HG02763 (cell line): Measurements from ENCODE around the gene PARP2.
"Not testable (repeated sequence)": the region's sequence is repeated elsewhere in the genome, so short reads cannot be mapped to it uniquely, and the experiment has no call there.

Source experiments
- ATAC-seq: cut with Tn5 transposase; IDR thresholded peaks from one replicate; pipeline ENCODE4 v1.9.1; 2021; ENCODE audit warnings: mild to moderate bottlenecking, moderate library complexity; ENCODE audit not compliant: unreplicated experiment

Gene PARP2

GRCh38 chr14:20345366-20345765 lies 1.9 kb downstream of the PARP2 start:
- no peak for ATAC-seq

DNA sequence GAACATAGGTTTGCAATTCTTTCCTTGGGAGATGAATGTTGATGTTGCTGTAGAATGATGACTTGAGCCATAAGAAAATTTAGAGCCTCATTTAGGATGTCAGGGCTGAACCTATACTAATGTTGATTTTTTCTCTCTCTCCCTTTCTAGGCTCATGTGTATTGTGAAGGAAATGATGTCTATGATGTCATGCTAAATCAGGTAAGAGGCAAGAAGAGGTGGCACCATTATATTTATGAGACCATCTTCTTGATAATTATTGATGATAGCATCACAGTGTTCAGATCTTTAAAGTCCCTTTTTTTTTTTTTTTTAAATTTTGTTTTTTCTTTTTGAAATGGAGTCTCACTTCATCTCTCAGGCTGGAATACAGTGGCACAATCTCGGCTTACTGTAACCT lies 3.3 kb downstream of the PARP2 start:
- no peak for ATAC-seq

DNA sequence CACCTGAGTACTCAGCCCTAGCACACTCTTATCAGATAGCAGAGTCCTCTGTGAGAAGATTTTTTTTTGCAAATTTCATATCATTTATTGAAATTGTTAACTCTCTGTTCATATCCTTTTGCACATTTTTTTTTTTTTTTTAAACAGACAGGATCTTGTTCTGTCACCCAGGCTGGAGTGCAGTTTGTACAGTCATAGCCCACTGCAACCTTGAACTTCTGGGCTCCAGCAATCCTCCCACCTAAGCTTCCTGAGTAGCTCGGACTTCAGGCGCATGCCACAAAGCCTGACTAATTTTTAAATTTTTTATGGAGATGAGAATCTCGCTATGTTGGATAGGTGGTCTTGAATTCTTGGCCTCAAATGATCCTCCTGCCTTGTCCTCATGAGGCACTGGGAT lies 4.3 kb downstream of the PARP2 start:
- no peak for ATAC-seq

- ATAC-seq, result no peak
These were observed 6.8 kb downstream of the PARP2 start for GRCh38 chr14:20350282-20350681.

DNA sequence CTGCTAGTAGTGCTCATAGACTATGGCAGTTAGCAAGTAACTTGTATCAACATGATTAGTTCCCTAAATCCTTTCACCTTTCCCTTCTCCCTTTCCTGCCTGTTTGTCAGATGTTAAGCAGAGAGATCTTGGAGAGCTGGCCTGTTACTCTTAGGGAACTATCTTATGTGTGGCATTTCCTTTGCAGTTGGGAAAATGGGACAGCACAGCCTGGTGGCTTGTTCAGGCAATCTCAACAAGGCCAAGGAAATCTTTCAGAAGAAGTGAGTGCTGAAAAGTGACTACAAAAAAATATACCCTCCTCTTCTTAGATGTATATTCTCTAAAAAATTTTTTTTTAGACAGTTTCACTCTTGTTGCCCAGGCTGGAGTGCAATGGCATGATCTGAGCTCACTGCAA lies 7.4 kb downstream of the PARP2 start:
- ATAC-seq, result no peak

DNA sequence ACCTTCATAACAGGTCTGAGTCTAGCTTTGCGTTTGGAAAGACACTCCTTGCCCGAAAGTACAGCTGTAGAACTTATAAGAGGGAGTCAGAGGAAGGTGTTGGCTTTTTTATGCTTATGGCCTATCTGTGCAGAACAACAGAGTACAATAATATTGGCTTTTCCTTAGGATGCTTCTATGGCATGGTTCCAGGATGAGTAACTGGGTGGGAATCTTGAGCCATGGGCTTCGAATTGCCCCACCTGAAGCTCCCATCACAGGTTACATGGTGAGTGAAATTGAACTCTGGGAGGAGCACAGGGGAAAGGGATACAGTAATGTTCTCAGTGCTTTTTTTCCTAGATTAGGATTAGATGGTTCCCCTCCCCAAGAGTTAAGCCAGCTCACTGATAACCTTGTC lies 13.0 kb downstream of the PARP2 start:
- ATAC-seq, result no peak

- not testable (repeated sequence) for ATAC-seq
These were observed 15.0 kb downstream of the PARP2 start for GRCh38 chr14:20358474-20358873.

GRCh38 chr14:20365928-20366327 lies 22.5 kb downstream of the PARP2 start:
- ATAC-seq, result no peak

- ATAC-seq, result no peak
These were observed 29.4 kb downstream of the PARP2 start for GRCh38 chr14:20372796-20373195.

- no peak for ATAC-seq
These were observed 32.0 kb downstream of the PARP2 start for GRCh38 chr14:20375471-20375870.

DNA sequence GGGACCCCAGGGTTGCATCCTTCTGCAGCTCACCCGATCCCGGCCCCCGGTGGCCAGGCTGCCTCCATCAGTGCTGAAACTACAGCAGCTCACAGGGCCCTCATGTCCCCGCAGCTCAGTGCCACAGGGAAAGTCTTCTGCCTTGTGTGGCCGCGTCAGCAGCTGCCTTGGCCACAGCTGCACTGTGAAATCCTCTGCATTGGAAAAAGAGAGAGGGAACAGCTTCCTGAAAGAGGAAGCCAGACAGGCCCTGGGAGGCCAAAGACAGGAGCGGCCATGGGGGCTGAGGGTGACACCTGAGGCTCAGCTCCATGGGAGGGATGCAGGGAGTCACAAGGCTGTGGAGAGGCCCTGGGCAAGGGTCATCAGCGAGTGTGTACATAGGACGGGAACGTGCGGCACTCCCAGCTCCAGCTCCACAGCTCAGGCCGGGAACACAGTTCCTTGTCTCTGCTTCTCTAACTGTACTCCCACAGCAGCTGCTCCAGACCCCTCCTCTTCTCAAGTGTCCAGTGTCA lies 32.7 kb downstream of the PARP2 start:
- no peak for ATAC-seq

- ATAC-seq, result no peak
These were observed 33.7 kb downstream of the PARP2 start for GRCh38 chr14:20377171-20377570.

DNA sequence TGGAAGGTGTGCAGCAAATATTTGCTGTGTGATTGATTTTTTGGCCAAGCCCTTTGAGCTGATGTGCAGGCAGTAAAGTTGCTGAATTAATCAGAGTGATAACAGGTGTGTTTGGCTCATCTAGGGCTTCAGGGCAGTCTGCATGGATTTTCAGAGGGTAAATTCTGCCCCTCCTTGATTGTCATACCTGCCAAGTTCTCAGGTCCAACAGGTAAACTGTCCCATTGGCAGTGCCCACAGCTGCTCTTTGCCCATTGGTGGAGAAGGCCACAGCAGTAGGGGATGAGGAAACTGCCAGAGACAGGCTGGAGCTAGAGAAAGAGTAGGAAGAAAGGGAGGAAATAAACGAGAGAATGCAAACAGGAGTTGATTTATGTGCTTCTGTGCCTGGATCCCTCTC lies 36.3 kb downstream of the PARP2 start:
- ATAC-seq, result no peak

DNA sequence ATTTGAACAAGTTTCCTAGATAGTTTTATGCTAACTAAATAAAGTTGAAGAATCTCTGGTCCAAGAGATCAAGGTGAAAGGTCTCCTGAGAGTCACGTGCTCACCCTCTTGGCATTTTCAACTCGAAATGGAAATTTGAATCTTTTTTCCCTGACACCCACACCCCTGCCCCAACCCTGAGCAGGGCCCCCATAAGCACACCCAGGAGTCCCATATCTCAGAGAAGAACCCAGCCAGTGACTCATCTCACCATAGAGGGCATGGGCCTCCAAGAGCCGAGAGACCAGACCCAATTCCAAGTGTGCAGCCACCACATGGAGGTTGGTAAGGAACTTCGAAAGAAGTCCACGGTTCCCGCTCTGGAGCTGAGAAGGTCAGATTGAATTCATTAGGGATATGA lies 37.2 kb downstream of the PARP2 start:
- no peak for ATAC-seq

- ATAC-seq, result no peak
These were observed 37.9 kb downstream of the PARP2 start for GRCh38 chr14:20381341-20381740.

DNA sequence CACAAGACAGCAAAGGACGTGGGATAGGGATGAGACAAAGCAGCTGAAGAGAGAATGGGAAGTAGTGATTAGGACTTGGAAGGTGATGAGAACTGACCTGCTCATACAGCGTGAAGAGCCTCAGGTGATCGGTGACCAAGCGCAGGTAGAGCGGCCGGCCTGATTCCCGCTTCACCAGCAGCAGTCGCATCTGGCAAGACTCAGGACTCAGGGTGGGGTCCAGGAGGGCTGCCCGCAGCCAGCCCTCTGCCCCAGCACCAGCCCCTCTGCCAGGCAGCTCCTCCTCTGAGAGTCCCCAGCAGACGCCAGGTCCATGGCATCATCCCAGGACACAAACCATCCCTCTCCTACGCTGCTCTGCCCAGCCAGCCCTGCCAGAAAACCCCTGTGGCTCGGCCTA lies 39.1 kb downstream of the PARP2 start:
- no peak for ATAC-seq

- ATAC-seq, result no peak
These were observed 39.6 kb downstream of the PARP2 start for GRCh38 chr14:20383032-20383431.

DNA sequence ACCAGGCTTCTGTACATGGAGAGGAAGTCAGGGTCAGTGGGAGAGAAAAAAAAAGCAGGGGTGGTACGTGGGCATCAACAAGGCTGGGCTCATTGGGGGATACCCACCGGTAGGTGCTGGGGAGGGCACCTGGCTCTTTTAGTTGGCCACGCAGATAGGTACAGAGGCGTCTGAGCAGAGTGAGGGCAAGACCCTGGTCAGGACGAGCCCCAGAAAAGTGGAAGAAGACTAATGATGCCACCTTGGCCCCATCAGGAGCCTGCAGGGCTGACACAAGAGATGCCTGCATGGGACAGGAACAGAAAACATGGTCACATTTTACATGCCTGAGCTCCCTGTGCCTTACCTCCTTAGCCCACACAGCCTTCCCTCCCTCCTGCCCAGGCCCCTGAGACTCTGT lies 40.2 kb downstream of the PARP2 start:
- ATAC-seq, result no peak

DNA sequence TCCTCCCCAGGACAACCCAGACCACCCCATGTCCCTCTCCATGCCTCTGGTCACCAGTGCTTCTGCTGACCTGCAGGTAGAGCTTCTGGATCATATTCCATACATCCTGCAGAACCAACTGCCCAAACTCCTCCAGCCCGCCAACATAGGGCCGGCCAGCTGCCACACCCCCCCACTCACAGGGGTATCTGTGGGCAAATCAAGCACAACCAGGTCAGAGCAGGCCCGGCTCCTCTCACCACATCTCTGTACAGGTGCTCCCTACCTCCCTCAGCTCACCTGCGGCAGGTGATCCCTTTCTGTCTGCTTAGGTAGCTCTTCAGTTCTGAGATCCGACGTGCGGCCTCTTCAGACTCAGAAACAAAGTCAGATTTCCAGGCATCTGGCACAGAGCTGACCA lies 40.9 kb downstream of the PARP2 start:
- ATAC-seq, result no peak

DNA sequence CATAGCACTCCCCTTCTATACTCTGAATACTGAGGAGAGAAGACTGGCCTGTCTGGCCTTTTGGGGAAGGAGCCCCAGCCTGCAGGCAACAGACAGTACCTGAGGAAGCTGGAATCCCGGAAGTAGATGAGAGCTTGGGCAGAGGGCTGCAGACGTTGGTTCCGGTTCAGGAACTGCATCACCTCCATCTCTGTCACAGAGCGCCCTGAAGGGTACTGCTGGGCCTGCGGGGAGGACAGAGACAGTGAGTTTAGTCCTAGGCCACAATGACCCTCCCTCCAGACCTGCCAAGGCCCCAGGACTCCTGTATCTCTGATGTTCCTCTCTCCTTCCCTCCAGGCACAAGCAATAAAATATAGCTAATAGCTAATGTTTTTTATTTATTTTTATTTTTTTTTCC lies 41.5 kb downstream of the PARP2 start:
- ATAC-seq, result no peak

GRCh38 chr14:20386276-20386855 lies 42.9 kb downstream of the PARP2 start:
- no peak for ATAC-seq

DNA sequence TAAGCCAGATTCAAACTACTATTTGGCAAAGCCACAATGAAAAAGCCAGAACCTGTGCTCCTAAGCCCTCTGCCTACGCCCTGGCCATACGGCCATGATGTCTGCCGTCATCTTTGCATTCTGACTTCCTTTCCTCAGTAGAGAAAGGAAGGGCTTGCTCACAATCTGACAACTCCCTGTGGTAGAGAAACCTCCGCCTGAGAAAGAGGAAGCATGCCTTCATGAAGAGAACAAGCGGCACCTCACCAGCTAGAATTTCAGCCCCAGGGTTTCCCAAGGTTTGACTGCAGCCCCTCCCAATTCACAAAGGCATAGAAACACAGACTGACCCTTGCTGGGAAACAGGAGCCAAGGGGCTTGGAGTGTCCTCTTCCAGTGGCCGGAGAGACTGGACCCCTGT lies 44.1 kb downstream of the PARP2 start:
- no peak for ATAC-seq

- ATAC-seq, result no peak
These were observed 44.7 kb downstream of the PARP2 start for GRCh38 chr14:20388159-20388558.
